Caco-2 (cell line): ENCODE data around the gene OR3A3. TPM values are rescaled to one million over a fixed set of nuclear protein-coding genes. Genes with fewer than 3 reads are reported as not detected.
"Not testable (repeated sequence)": the region's sequence is repeated elsewhere in the genome, so short reads cannot be mapped to it uniquely, and the experiment has no call there.

ENCODE experiments used
- BruUV-seq: library from RNA; stranded (reverse); fragments of 400-500 nt; replicated peaks from 2 replicates; lab custom pipeline; 2021; lab: Mats Ljungman, UMichigan
- CTCF ChIA-PET: fragments of 300-600 bp; sonication (Branson Sonifier 250); formaldehyde crosslinking; loops from one replicate; lab custom pipeline; 2022; ENCODE audit warnings: antibody characterized with exemption; lab: Charles Lee
- POLR2A ChIA-PET: fragments of 300-600 bp; sonication (Branson Sonifier 250); formaldehyde crosslinking; loops from one replicate; lab custom pipeline; 2022; ENCODE audit warnings: antibody characterized with exemption; lab: Charles Lee
- DNase-seq, 2 experiments: peaks; one replicate each; pipeline versions ENCODE4 v3.0.0 to v3.0.0-alpha.2; 2020 to 2022
- H3K27me3 ChIP-seq: replicated peaks from 2 replicates; pipeline ENCODE4 v1.6.0; 2011; ENCODE audit warnings: low read length; ENCODE audit not compliant: control insufficient read depth, insufficient read depth
- H3K36me3 ChIP-seq: 2 replicates; pipeline ENCODE4 v1.5.1; 2011; ENCODE audit warnings: low read length; ENCODE audit not compliant: control insufficient read depth, insufficient read depth
- H3K4me1 ChIP-seq: fragments of 250-450 bp; sonication (Bioruptor Pico); 2 replicates; pipeline ENCODE4 v1.5.1; 2020; ENCODE audit warnings: mild to moderate bottlenecking
- H3K4me3 ChIP-seq: 2 replicates; pipeline ENCODE4 v1.5.1; 2011; ENCODE audit warnings: low read depth, mild to moderate bottlenecking, control low read depth, low read length
- H3K9me3 ChIP-seq: fragments of 250-450 bp; sonication (Bioruptor Pico); 2 replicates; pipeline ENCODE4 v1.5.1; 2020; ENCODE audit warnings: mild to moderate bottlenecking, moderate library complexity
- H3K27ac Mint-ChIP-seq: one replicate; pipeline ENCODE4 v1.8.0; 2022; ENCODE audit warnings: mixed read lengths; ENCODE audit not compliant: unreplicated experiment
- H3K27me3 Mint-ChIP-seq: one replicate; pipeline ENCODE4 v1.8.0; 2022; ENCODE audit warnings: mixed read lengths; ENCODE audit not compliant: insufficient read depth, unreplicated experiment
- H3K36me3 Mint-ChIP-seq: one replicate; pipeline ENCODE4 v1.8.0; 2022; ENCODE audit warnings: mild to moderate bottlenecking, mixed read lengths; ENCODE audit not compliant: insufficient read depth, unreplicated experiment
- H3K4me1 Mint-ChIP-seq: one replicate; pipeline ENCODE4 v1.8.0; 2022; ENCODE audit warnings: low read depth, mixed read lengths; ENCODE audit not compliant: unreplicated experiment
- H3K4me3 Mint-ChIP-seq: one replicate; pipeline ENCODE4 v1.8.0; 2022; ENCODE audit warnings: mild to moderate bottlenecking, moderate library complexity, mixed read lengths; ENCODE audit not compliant: unreplicated experiment
- H3K9me3 Mint-ChIP-seq: one replicate; pipeline ENCODE4 v1.8.0; 2022; ENCODE audit warnings: mixed read lengths; ENCODE audit not compliant: unreplicated experiment
- intact Hi-C: fragments of 100-400 bp; cut with micrococcal nuclease; formaldehyde crosslinking; loops from one replicate; pipeline ENCODE4 v1.10.0; 2022; ENCODE audit not compliant: unreplicated experiment
- total RNA-seq: library from RNA; stranded (reverse); gene quantifications from 2 replicates; pipeline ENCODE4 v1.2.3, GENCODE V29; 2022
- TF ChIP-seq, protein P1 (sequence below), 2 experiments: fragments of 200-600 bp in 1 of 2; IDR thresholded peaks; 1 replicate in 1 of 2; 2 replicates in 1 of 2; pipeline versions ENCODE4 v1.5.1 to v1.8.0; 2011 to 2022; ENCODE audit warnings: antibody characterized with exemption in 1 of 2, control low read depth in 1 of 2, inconsistent platforms in 1 of 2, low read depth in 1 of 2, low read length in 1 of 2, mild to moderate bottlenecking in 1 of 2, moderate library complexity in 1 of 2; ENCODE audit not compliant: insufficient read depth in 1 of 2, severe bottlenecking in 1 of 2, unreplicated experiment in 1 of 2

The OR3A3 gene
- total RNA-seq, 1 experiment from 2014 or later: not detected

DNA sequence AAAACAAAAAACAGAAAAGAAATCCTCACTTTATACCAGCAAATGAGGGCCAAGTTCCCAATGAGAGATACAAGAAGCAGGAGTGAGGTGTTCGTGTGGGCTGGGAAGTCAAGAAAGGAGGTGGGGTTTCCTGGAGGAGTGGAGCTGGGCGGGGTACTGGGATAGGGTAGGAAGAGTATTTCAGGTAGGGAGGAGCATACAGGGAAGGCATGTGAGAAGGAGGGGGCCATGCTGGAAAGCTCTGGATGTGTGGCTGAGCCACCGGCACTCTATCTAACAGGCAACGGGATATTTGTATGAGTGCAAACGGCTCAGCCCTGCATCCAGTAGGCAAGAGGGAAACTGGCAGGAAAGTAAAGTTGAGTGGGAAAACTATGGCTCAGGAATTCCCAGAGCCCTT is 29.2 kb upstream of the OR3A3 start:
- Mint-ChIP-seq H3K27me3 (peaks cover 30% of the 10 kb centered on the region), H3K27ac (no peak overlapping the region), H3K9me3 (no peaks in the 10 kb centered on the region), H3K4me1 (no peaks in the 10 kb centered on the region), H3K4me3 (no peak overlapping the region), H3K36me3 (no peaks in the 10 kb centered on the region)
- DNase-seq: no peak
- Histone ChIP-seq H3K4me1 (no peaks in the 10 kb centered on the region), H3K27me3 (peaks cover 2% of the 10 kb centered on the region), H3K4me3 (no peak overlapping the region), H3K9me3 (no peaks in the 10 kb centered on the region; the same call in 1 of the 2 replicates), H3K36me3 (no peaks in the 10 kb centered on the region)
- intact Hi-C loops: no loop called here
- POLR2A ChIA-PET: no interaction called here
- CTCF ChIA-PET: interaction anchor here (0.7 kb wide), 1 partner anchor 333 kb away, joined by 4 read pairs; no protein-coding TSS in a partner anchor
- TF ChIP-seq, protein P1, sequence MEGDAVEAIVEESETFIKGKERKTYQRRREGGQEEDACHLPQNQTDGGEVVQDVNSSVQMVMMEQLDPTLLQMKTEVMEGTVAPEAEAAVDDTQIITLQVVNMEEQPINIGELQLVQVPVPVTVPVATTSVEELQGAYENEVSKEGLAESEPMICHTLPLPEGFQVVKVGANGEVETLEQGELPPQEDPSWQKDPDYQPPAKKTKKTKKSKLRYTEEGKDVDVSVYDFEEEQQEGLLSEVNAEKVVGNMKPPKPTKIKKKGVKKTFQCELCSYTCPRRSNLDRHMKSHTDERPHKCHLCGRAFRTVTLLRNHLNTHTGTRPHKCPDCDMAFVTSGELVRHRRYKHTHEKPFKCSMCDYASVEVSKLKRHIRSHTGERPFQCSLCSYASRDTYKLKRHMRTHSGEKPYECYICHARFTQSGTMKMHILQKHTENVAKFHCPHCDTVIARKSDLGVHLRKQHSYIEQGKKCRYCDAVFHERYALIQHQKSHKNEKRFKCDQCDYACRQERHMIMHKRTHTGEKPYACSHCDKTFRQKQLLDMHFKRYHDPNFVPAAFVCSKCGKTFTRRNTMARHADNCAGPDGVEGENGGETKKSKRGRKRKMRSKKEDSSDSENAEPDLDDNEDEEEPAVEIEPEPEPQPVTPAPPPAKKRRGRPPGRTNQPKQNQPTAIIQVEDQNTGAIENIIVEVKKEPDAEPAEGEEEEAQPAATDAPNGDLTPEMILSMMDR (IDR thresholded peaks at IDR 0.05; ENCODE audit: insufficient read depth in 1 of 2, low read depth in 1 of 2, low read length in 1 of 2, severe bottlenecking in 1 of 2, unreplicated experiment in 1 of 2): no peak
- no TSS peak for BruUV-seq

DNA sequence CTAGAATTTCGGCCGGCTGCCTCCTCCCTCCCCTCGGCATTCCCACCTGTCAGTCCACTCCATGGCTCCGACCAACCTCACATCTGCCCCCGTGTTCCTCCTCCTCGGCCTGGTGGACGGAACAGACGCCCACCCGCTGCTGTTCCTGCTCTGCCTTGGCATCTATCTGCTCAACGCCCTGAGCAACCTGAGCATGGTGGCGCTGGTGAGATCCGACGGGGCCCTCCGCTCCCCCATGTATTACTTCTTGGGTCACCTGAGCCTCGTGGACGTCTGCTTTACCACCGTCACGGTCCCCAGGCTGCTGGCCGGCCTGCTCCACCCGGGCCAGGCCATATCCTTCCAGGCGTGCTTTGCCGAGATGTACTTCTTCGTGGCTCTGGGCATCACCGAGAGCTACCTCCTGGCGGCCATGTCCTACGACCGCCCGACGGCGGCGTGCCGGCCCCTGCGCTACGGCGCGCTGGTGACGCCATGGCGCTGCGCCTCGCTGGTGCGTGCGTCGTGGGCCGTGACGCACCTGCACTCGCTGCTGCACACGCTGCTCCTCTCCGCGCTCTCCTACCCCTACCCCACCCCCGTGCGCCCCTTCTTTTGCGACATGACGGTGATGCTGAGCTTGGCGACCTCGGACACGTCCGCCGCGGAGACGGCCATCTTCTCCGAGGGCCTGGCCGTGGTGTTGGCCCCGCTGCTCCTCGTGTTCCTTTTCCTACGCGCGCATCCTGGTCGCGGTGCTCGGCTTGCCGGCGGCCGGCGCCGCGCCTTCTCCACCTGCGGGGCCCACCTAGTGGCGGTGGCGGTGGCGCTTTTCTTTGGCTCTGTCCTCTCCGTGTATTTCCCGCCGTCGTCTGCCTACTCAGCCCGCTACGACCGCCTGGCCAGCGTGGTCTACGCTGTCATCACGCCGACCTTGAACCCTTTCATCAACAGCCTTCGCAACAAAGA is 25.0 kb upstream of the OR3A3 start, which contains the start of gene OR3A2:
Gene OR3A2, minus strand, starts transcription at position 440 of the 948 bp plus-strand sequence.
- H3K27ac Mint-ChIP-seq: no peak within 1 kb of the TSS
- CTCF ChIA-PET: no interaction called here
- H3K4me3 Mint-ChIP-seq: no peak within 1 kb of the TSS
- intact Hi-C loops: no loop called here
- H3K4me1 Mint-ChIP-seq: no peaks in the 10 kb centered on the region
- H3K4me1 ChIP-seq: no peaks in the 10 kb centered on the region
- no peak within 1 kb of the TSS for H3K4me3 ChIP-seq
- POLR2A ChIA-PET: no interaction called here
- no peaks in the 10 kb centered on the region for H3K36me3 ChIP-seq
- H3K27me3 Mint-ChIP-seq: peaks cover 17% of the 10 kb centered on the region
- H3K27me3 ChIP-seq: peaks cover under 1% of the 10 kb centered on the region
- no TSS peak for BruUV-seq
- peaks cover 9% of the 10 kb centered on the region for H3K9me3 ChIP-seq
- TF ChIP-seq, protein P1 (IDR thresholded peaks at IDR 0.05; ENCODE audit: insufficient read depth in 1 of 2, low read depth in 1 of 2, low read length in 1 of 2, severe bottlenecking in 1 of 2, unreplicated experiment in 1 of 2): no peak
- no peaks in the 10 kb centered on the region for H3K36me3 Mint-ChIP-seq
- H3K9me3 Mint-ChIP-seq: no peaks in the 10 kb centered on the region
- DNase-seq: no peak

DNA sequence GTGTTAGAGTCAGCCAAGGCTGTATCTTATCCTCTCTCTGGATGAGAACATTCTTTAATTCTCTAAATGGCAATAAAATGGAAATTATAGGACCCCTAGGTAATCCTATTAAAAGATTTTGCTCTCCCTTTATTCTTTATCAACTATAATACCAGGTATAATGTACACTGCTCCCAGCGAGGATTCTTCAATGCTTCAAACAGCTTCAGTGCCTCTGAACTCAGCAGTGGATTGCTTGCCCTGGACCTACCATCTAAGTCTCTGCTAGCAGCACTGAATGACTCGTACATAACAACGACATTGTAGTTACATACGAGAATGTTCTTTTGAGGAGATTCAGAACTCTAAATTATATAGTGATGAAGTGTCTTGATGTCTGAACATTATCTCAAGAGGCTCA is 21.4 kb upstream of the OR3A3 start:
- H3K9me3 ChIP-seq: peaks cover 10% of the 10 kb centered on the region
- CTCF ChIA-PET: no interaction called here
- BruUV-seq: no TSS peak
- peaks cover 15% of the 10 kb centered on the region for H3K27me3 Mint-ChIP-seq
- H3K9me3 Mint-ChIP-seq: no peaks in the 10 kb centered on the region
- H3K27ac Mint-ChIP-seq: no peak overlapping the region
- no peaks in the 10 kb centered on the region for H3K4me1 Mint-ChIP-seq
- no peaks in the 10 kb centered on the region for H3K27me3 ChIP-seq
- TF ChIP-seq, protein P1 (IDR thresholded peaks at IDR 0.05; ENCODE audit: insufficient read depth in 1 of 2, low read depth in 1 of 2, low read length in 1 of 2, severe bottlenecking in 1 of 2, unreplicated experiment in 1 of 2): no peak
- no peaks in the 10 kb centered on the region for H3K36me3 ChIP-seq
- no peak overlapping the region for H3K4me3 Mint-ChIP-seq
- no peaks in the 10 kb centered on the region for H3K4me1 ChIP-seq
- H3K36me3 Mint-ChIP-seq: no peaks in the 10 kb centered on the region
- POLR2A ChIA-PET: no interaction called here
- intact Hi-C loops: no loop called here
- no peak for DNase-seq
- H3K4me3 ChIP-seq: no peak overlapping the region

DNA sequence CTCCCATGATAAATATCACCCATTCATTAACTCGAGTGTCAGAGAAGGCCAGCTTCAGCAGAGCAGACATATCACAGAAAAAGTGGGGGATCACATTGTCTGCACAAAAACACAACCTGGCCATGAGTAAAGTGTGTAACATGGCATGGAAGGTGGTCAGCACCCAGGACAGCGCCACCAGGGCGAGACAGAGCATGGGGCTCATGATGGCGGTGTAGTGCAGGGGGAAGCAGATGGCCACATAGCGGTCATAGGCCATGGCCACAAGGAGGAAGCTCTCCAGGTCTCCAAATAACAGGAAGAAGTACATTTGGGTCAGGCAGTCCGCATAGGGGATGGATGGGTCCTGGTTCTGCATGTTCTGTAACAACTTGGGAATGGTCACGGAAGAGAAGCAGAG is 13.4 kb upstream of the OR3A3 start:
- H3K36me3 Mint-ChIP-seq, H3K4me3 ChIP-seq, H3K4me1 Mint-ChIP-seq, H3K4me3 Mint-ChIP-seq, H3K4me1 ChIP-seq, BruUV-seq, intact Hi-C loops, H3K9me3 ChIP-seq, POLR2A ChIA-PET, CTCF ChIA-PET, H3K27me3 ChIP-seq, H3K27ac Mint-ChIP-seq, H3K36me3 ChIP-seq: not testable (repeated sequence)
- peak; percentile 52 to 66 for DNase-seq
- Mint-ChIP-seq H3K27me3 (peaks cover 19% of the 10 kb centered on the region), H3K9me3 (peaks cover 10% of the 10 kb centered on the region)
